ENCODE data around the gene FGD4. TPM values are rescaled to one million over a fixed set of nuclear protein-coding genes. Genes with fewer than 3 reads are reported as not detected.

FGD4 gene
- total and polyA plus RNA-seq, 2 donors (not counting 3 experiments of a cell fraction or from before 2014, with no cell fraction given) = 6.6 to 44.7 TPM

- CTCF ChIA-PET = interaction anchor here (1.2 to 1.9 kb wide), 3 partner anchors 12 to 280 kb away, joined by 3 to 5 read pairs (median 4); partner anchors contain the start of gene FGD4
- Histone ChIP-seq H3K9me1 (replicated peaks; ENCODE audit: control insufficient read depth, extremely low read depth, insufficient read depth, low read length) (no peaks in the 10 kb centered on the region), H3K9ac (replicated peaks; ENCODE audit: extremely low read depth, insufficient read depth, low read length) (no peak overlapping the region), H3K79me2 (ENCODE audit: control insufficient read depth, insufficient read depth, low read length) (no peaks in the 10 kb centered on the region), H3K27ac (ENCODE audit: insufficient read depth, low read depth, low read length) (no peak overlapping the region), H4K20me1 (replicated peaks; ENCODE audit: control insufficient read depth, extremely low read depth, insufficient read depth, low read length) (no peaks in the 10 kb centered on the region), H3K4me3 (replicated peaks in 1 of 3; ENCODE audit: insufficient read depth in 1 of 3, low read depth in 1 of 3, low read length in 3 of 3) (no peak overlapping the region), H3K4me1 (ENCODE audit: control insufficient read depth, extremely low read depth, insufficient read depth, low read length) (no peaks in the 10 kb centered on the region), H3K36me3 (ENCODE audit: control insufficient read depth in 2 of 2, extremely low read depth in 1 of 2, insufficient read depth in 2 of 2, low read length in 2 of 2) (no peaks in the 10 kb centered on the region), H2AFZ (ENCODE audit: low read depth, low read length) (no peak overlapping the region), H3K9me3 (replicated peaks; ENCODE audit: control insufficient read depth, insufficient read depth, low read length) (no peaks in the 10 kb centered on the region), H3K27me3 (ENCODE audit: control insufficient read depth in 2 of 2, insufficient read depth in 2 of 2, low read length in 2 of 2) (no peaks in the 10 kb centered on the region), H3K4me2 (ENCODE audit: insufficient read depth, low read length) (no peak overlapping the region)
- dilution Hi-C loops (cut with MboI; ENCODE audit: extremely low pct_ligation_motif_present, low sequenced_read_pairs) = no loop called here
- POLR2A ChIA-PET = no interaction called here
- intact Hi-C loops (cut with micrococcal nuclease) = no loop called here
- DNase-seq (ENCODE audit: low read depth, low spot score) (no peak), FAIRE-seq (no peak)
- TF ChIP-seq JUN (IDR thresholded peaks at IDR 0.05; ENCODE audit: borderline replicate concordance, insufficient read depth, insufficient read length, low read depth) = no peak
- no peak for TF ChIP-seq FOS (IDR thresholded peaks at IDR 0.05; ENCODE audit: borderline replicate concordance, insufficient read depth, low read length)
- no peak for TF ChIP-seq MAX (IDR thresholded peaks at IDR 0.05; ENCODE audit: insufficient read depth, insufficient read length)
- TF ChIP-seq POLR2AphosphoS5 (IDR thresholded peaks at IDR 0.05; ENCODE audit: insufficient read depth, low read depth, low read length) = no peak
- no peak for TF ChIP-seq CTCF (IDR thresholded peaks at IDR 0.05; ENCODE audit: extremely low read depth in 1 of 2, insufficient read depth in 1 of 2, low read depth in 1 of 2, low read length in 2 of 2)
- no peak for TF ChIP-seq POLR2A (IDR thresholded peaks at IDR 0.05; ENCODE audit: low read depth, low read length)
- no peak for TF ChIP-seq GATA2 (IDR thresholded peaks at IDR 0.05; ENCODE audit: insufficient read depth, insufficient read length, low read depth, low read length)
- no peak for TF ChIP-seq MYC (IDR thresholded peaks at IDR 0.05; ENCODE audit: low read depth, low read length)
- no peak for TF ChIP-seq EZH2 (IDR thresholded peaks at IDR 0.05; ENCODE audit: borderline replicate concordance, low read depth, low read length, severe bottlenecking)
- no TSS peak for BruUV-seq (replicated peaks)
Observed at GRCh38 chr12:32377344-32378055, 21.9 kb upstream of the FGD4 start.

Data from endothelial cell of umbilical vein (primary cell).